WTC11 (cell line): ENCODE data around the gene WARS2.

Source experiments
- ESRRA ChIP-seq: sonication (generic); formaldehyde crosslinking; IDR thresholded peaks from 2 replicates; pipeline ENCODE4 v1.8.1; 2022; ENCODE audit warnings: mild to moderate bottlenecking, missing genetic modification reagents, borderline replicate concordance
- SOX15 ChIP-seq: fragments of 250-450 bp; sonication (Bioruptor Pico); IDR thresholded peaks from 2 replicates; pipeline ENCODE4 v1.9.0; 2021; ENCODE audit warnings: mild to moderate bottlenecking
- ZNF121 ChIP-seq: sonication (generic); formaldehyde crosslinking; IDR thresholded peaks from 2 replicates; pipeline ENCODE4 v1.8.0; 2023; ENCODE audit warnings: missing genetic modification reagents
- TF ChIP-seq, protein P1 (sequence below): fragments of 200-600 bp; IDR thresholded peaks from 2 replicates; pipeline ENCODE4 v1.8.0; 2022; ENCODE audit warnings: antibody characterized with exemption

DNA sequence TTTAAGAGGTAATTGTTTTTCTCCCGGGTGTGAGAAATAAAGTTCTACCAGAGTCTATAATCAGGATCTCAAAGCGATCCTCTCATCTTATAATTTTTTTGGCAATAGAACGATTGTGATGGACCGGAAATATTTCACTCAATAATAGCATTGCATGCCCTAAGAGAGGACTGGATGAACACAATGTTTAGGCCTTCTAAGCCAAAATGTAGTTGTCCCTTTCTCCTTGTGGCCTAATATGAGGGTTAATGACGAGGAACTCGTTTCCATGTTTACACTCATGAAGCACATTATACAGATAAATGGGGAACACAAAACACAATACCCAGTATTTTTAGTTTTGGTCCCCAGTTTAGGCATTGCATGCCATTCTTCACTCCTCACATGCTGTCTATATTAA, 158.2 kb downstream of the WARS2 start:
- TF ChIP-seq, protein P1, sequence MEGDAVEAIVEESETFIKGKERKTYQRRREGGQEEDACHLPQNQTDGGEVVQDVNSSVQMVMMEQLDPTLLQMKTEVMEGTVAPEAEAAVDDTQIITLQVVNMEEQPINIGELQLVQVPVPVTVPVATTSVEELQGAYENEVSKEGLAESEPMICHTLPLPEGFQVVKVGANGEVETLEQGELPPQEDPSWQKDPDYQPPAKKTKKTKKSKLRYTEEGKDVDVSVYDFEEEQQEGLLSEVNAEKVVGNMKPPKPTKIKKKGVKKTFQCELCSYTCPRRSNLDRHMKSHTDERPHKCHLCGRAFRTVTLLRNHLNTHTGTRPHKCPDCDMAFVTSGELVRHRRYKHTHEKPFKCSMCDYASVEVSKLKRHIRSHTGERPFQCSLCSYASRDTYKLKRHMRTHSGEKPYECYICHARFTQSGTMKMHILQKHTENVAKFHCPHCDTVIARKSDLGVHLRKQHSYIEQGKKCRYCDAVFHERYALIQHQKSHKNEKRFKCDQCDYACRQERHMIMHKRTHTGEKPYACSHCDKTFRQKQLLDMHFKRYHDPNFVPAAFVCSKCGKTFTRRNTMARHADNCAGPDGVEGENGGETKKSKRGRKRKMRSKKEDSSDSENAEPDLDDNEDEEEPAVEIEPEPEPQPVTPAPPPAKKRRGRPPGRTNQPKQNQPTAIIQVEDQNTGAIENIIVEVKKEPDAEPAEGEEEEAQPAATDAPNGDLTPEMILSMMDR: no peak
- no peak for TF ChIP-seq ESRRA
- no peak for TF ChIP-seq ZNF121 (CRISPR knock-in tag)
- no peak for TF ChIP-seq SOX15 (CRISPR knock-in tag)
